Measurements from ENCODE around the gene UIMC1.

Gene UIMC1

DNA sequence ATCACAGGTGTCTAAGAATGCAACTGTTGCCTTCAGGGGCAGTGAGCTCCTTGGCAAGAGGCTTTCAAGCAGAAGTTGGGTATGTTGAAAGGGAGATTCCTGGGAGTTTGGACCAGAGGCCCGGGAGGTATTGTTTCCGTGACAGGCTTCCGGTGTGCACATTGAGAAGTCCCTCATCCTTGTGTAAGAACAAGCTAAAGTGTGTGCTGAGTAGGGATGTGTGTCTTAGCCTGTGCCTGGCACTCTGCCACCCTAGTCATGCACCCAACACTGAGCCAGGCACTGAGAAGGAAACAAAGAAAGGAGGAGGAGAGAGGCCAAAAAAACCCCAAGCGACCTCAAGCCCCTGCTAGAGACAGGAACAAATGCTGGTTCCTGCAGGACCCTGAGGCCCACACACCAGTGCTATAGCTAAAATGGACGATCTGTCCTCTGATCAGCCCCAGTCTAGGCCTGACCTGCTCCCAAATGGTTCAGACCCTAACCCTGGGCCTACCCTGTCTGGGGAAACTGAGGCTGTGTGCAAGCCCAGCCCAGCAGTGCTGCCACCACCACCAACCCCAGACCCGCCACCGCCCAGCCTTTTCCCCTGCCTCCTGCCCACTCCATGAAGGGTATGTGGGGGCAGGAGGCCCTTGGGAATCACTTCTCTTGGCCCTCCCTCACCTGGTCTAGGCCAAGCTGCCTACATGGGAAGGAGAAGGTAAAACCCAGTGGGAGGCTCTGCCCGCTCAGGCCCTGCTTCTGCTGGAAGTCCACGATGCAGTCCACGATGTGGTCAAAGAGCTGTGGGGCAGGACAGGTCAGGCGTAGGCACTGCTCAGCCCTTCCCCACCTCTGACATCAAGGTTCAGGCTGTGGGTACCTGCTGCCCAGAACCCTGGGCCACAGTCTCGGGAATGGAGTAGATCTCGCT, 120.0 kb downstream of the UIMC1 start:
- no peak for DNase-seq (ENCODE audit: low read depth in 1 of 2, low spot score in 1 of 2)

DNA sequence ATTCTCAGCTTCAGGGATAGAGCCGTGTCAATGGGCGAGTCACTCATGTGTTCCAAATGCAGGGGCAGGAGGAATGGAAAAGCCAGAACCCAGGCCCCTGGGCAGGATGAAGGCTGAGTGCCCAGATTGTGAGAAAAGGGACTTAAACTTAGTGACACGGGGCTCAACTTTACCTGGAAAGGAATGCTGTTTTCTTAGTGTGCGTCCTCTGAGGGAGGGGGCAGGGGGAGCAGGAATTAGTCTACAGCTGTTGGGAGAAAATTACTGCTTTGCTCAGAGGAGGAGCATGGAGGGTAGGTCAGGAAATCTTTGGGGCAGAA, 122.0 kb downstream of the UIMC1 start:
- no peak for DNase-seq (ENCODE audit: low read depth in 1 of 2, low spot score in 1 of 2)

DNA sequence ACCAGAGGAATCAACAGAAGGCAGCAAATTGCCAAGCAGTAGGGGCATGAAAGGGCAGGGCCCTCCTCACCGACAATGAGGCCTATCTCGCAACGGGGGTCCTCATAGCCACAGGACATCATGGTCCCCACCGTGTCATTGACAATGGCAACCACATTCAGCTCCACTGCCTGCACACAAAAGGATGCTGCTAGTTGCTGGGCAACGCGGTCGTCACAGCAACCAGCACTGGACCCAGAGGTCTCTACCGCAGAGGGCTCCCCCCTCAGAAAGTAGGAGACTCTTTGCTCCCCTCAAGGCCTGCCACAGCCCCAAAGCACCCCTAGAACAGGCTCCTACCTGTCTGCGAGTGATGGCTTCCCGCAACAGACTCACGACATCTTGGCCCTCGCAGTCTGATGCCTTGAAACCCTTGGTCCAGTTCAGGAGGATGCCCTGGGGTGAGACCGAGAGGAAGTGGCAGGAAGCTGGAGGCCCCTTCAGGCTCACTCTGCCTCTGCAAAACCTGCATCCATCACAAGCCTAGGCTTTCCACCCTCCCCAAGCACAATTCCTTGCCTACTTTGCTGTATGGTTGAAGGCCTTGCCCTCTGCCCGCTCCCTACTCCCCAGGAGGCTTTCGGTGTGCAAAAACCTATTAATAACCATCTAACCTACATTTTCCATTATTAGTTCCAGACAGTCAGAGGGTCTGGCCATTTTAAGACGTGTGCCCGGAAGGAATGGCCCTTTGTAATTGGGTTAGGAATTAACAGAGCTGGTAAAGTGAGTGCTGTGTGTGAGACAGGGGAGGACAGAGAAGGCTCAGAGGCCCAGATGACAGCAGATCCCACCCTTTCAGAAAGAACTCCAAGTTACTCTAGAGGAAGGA, 122.6 kb downstream of the UIMC1 start:
- DNase-seq (ENCODE audit: low read depth in 1 of 2, low spot score in 1 of 2), result no peak

DNA sequence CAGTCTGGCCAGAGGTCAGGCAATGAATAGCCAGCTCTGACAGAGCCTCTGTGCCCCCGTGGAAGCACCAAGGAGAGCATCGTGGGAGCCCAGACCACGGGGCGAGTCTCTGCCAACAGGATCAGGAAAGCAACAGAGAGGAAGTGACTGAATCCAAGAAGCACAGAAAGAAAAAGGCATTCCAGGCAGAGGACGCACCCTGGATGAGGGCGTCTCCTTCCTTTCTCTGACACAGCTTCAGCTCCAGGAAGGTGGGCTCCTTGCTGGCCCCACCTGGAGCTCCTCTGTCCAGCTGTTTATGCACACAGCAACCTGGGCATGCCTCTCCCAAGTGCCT, 124.0 kb downstream of the UIMC1 start:
- no peak for DNase-seq (ENCODE audit: low read depth in 1 of 2, low spot score in 1 of 2)

DNA sequence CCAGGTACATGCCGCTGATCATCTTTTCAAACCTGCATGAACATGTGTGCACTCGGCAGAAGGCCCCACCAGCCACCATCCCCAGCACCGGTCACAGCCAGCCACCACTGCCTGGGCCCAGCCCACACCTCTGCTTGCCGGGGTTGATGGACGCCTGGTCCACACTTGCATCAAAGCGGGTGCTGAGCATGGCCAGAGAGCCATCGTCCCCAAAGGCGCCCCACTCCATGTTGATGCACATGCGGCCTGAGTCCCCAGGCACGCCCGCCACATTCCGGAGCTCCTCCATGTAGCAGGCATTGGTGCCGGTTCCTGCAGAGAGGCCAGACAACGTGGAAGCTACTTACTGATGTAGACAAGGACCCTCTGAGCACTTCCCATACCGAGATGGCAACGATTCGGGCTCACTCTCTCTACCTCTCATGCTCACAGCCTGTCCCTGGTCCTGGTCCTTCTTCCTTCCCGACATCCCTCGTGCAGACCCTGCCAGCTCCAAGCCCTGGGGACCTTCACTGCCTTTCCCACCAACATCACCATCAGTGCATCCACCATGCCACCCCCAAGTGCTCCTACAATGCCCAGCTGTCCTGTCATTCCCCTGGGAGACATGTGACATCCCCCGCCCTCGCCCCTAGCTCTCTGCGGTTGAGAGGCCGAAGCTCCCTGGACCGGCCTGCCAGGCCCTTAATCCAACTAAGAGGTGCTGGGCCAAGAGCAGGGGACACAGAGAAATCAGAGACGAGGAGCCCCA, 124.6 kb downstream of the UIMC1 start:
- no peak for DNase-seq (ENCODE audit: low read depth in 1 of 2, low spot score in 1 of 2)

DNA sequence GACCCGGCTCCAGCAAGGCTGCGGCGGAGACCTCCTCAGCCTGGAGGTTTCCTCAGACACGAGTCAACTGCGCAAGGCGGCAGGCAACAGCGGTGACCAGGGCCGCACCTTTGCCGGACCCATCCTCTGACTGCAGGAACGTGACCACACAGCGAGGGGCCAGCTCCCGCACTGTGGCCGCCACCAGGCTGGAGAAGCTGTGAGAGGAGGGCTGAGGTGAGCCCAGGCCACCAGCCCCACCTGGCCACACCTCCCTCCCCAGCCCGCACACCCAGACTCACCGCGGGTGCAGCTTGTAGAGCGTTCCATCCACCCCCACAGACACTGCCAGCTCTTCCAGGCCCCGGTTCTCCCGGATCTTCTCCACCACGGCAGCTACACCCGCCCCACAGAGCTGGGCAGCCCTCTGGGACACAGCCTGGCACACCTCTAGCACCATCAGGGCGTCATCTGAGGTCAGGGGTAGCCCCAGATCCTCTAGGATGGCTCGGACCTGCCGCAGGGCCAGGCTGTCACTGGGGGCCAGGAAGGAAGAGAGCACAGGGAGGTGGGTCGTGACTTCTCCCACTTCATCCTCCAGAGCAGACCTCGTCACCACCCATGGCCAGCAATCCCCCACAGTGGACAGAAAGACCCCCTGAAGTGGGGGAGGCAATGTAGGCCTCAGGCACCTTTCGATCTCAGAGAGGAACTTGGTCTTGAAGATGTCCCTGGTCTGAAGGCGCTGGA, 125.4 kb downstream of the UIMC1 start:
- no peak for DNase-seq (ENCODE audit: low read depth in 1 of 2, low spot score in 1 of 2)

DNA sequence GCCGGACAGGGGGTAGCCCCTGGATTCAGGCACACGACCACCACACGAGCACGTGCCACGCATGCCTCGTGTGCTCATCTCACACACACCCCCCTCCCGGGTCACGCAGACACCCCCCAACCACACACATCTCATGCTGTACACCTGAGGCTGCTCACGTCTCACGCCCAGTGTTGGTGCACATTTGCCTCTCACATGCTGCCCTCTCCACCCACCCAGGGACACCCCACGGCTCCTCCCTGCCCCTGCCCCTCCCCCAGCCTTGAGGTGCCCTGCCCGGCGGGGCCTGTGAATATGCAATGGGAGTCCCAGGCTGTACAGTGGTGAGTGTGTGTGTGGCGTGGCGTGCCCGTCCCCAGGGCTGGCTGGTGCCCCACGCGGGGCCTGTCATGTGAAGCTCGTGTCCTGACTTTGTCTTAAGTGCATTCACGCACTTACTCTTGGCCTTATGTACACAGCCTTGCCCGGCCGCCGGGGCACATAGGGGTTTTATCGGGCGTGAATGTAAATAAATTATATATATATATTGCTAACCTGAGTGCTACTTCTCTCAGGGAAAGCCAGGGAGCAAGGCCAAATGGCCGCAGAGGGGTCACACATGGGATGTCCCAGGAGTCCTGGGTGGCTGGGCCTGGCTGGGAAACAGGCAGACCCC, 126.1 kb downstream of the UIMC1 start:
- no peak for DNase-seq (ENCODE audit: low read depth in 1 of 2, low spot score in 1 of 2)

DNA sequence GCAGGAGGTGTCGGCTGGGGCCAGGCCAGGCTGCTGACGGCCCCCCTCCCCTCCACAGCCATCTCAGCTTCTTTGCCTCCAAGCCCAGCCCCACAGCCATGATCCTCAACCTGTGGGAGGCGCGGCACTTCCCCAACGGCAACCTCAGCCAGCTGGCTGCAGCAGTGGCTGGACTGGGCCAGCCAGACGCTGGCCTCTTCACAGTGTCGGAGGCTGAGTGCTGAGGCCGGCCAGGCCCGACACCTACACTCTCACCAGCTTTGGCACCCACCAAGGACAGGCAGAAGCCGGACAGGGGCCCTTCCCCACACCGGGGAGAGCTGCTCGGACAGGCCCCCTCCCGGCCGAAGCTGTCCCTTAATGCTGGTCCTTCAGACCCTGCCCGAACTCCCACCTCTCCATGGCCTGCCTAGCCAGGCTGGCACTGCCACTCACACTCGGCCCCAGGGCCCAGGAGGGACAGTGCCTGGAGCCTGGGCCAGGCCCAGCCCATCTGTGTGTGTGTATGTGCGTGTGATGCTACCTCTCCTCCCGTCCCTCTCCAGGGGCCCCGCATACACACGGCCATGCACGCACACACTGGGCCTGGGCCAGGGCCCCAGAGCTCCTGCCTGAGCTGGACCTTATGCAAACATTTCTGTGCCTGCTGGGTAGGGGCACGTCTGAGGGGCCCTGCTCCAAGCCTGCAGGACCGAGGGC, 126.8 kb downstream of the UIMC1 start:
- DNase-seq (ENCODE audit: low read depth in 1 of 2, low spot score in 1 of 2), result no peak

DNA sequence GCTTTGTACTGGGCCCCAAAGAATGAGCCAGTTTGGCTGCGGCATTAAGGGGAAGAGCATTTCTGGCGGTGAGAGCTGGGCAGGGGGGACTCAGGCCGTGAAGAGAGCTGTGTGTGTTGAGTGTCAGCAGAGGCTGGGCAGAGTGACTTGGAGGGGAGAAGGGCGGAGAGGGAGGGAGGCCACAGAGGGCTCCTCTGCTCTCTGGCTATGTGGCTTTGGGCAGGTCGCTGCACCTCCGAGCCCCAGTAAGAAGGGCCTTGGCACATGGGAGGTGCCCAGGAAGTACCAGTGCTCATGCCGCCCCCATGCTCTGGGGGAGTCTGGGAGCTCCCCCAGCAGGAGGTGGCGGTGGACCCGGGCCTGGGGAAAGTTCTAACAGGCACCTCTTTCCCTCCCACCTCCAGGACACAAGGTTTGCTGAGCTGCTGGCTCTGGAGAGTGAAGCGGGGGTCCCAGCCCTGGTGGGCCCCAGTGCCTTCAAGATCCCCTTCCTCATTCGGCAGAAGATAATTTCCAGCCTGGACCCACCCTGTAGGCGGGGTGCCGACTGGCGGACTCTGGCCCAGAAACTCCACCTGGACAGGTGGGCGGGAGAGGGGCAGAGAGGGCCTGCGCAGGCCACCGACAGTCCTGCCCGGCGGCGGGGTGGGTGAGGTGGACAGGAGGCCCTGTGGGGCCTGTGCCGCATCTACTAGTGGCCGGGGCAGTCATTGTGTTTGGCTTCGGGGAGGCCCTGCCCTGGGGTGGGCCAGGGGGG, 127.5 kb downstream of the UIMC1 start:
- no peak for DNase-seq (ENCODE audit: low read depth in 1 of 2, low spot score in 1 of 2)

DNA sequence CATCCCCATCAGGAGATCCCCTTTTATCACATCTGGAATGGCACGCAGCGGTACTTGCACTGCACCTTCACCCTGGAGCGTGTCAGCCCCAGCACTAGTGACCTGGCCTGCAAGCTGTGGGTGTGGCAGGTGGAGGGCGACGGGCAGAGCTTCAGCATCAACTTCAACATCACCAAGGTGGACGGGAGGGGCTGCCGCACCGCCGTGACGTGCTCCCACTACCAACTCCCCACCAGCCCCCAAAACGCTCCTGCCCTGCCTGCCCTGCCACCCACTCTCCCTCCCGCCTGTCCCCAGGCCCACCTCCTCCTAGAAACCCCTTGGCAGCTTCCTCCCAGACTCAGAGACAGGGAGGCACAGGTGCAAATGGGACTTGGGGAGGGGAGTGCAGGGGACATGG, 128.1 kb downstream of the UIMC1 start:
- no peak for DNase-seq (ENCODE audit: low read depth in 1 of 2, low spot score in 1 of 2)

DNA sequence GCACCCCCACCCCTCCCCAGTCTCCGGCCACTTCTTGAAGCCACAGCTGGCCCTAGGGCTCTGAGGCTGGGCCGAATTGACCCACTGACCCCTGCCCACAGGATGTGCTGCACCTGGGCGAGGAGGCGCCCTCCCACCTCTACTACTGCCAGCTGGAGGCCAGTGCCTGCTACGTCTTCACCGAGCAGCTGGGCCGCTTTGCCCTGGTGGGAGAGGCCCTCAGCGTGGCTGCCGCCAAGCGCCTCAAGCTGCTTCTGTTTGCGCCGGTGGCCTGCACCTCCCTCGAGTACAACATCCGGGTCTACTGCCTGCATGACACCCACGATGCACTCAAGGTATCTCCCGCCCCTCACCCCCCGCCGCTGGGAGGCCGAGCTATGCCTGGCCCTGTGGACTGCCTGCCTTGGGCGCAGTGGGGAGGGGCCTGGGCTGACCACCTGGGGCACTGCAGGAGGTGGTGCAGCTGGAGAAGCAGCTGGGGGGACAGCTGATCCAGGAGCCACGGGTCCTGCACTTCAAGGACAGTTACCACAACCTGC, 128.7 kb downstream of the UIMC1 start:
- no peak for DNase-seq (ENCODE audit: low read depth in 1 of 2, low spot score in 1 of 2)

DNA sequence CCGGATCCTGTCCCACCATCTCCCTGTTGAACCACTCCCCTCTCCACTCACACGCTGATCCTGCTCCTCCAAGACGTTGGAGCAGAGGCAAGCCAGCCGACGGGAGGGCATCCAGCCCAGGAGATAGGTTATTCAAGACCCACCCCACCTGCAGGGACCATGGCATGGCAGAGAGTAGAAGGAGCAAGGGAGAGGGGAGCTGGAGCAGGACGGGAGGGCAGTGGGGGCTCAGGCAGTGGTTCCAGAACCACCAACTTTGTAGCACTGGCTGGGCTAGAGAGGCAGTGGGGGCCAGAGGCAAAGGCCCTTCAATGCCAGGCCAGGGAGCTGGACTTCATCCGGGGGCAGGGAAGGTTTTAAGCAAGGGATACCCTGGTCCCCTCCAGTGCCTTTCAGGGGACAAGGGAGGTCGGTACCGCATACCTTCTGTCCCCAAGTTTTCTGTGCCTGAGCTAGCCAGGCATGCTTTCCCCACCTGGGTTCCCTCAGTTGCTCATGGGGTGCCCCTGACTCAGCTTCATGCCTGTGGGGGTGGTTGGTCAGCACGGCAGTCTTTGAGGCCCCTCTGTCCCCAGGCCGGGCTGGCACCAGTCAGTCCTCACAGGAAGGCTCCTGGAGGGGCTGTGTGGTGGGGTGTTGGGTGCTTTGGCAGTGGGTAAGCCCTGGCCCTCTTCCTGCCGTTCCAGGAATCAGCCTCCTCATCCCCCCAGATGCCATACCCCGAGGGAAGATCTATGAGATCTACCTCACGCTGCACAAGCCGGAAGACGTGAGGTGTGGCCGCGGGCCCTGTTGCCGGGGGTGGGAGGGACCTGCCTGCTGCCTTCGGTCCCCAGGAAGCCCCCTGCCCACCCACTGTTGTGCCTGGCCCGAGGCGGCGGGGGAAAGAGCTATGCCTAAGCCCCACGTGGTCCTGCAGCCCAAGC, 129.8 kb downstream of the UIMC1 start:
- DNase-seq (ENCODE audit: low read depth in 1 of 2, low spot score in 1 of 2), result no peak

DNA sequence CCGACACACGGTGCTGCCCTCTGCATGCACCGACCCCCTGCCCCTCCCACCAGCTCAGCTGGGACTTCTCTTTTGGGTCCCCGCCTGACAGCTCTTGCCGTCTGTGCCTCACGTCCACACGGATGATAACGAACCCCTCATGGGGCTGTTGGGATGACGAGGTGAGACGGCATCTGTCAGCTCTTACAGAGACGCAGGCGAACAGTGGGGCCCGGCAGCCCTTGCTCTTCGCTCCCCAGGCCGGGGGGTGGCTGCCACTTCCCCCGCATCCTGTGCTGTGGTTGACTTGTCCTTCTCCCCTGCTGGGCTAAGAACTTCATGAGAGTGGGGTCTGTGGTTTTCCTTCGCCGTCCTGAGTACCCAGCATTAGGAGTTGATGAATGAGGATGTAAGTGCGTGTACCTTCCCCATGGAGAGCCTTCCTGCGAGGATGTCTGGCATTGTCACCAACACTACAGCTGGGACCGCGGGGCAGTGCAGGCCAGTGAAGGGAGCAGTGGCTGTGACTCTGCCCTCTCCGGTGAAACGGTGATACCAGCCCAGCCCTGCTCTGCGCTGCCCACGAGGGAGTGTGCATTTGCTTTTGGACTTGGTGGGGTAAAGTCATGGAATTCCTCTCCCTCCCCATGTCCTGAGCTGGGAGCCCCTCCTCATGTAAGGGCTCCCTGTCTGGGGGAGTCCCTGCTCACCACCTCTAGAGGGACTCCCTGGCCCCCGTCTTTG, 130.6 kb downstream of the UIMC1 start:
- no peak for DNase-seq (ENCODE audit: low read depth in 1 of 2, low spot score in 1 of 2)

DNA sequence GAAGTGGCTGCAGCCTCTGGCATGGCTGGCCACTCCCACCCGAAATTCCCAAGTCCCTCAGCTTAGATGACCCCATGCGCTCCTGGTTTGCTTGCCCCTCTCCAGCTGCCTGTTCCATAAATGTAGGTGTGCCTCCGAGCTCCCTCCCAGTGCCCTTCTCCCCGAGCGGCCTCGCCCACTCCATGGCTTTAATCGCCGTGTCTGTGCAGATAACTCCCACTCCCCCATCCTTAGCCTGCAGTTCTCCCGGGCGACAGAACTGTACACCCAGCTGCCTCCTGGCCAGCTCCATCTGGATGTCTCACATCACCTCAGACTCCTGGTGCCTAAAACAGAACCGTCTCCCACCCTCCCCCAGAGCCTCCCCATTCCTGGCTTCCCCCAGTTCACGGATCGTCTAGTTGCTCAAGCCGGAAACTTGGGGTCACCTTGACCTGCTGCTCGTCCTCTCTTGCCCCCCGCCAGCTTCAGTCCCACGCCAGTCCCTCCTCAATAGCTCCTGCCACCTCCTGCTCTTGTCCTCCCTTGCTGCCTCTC, 131.5 kb downstream of the UIMC1 start:
- no peak for DNase-seq (ENCODE audit: low read depth in 1 of 2, low spot score in 1 of 2)

DNA sequence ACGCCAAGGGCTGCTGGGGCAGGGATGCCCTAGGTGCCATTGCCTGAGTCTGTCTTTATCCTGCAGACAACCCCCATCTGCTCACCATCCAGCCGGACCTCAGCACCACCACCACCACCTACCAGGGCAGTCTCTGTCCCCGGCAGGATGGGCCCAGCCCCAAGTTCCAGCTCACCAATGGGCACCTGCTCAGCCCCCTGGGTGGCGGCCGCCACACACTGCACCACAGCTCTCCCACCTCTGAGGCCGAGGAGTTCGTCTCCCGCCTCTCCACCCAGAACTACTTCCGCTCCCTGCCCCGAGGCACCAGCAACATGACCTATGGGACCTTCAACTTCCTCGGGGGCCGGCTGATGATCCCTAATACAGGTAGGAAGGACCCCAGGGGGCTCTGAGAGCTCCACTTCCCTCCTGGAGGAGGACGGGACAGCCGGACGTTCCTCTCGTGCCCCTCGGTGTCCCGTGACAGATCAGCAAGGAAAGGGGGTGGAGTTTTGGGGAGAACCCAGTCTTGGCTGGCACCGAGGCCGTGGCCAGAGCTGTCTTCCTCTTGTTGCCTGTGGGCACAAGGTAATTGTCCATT, 132.3 kb downstream of the UIMC1 start:
- DNase-seq (ENCODE audit: low read depth in 1 of 2, low spot score in 1 of 2), result no peak

DNA sequence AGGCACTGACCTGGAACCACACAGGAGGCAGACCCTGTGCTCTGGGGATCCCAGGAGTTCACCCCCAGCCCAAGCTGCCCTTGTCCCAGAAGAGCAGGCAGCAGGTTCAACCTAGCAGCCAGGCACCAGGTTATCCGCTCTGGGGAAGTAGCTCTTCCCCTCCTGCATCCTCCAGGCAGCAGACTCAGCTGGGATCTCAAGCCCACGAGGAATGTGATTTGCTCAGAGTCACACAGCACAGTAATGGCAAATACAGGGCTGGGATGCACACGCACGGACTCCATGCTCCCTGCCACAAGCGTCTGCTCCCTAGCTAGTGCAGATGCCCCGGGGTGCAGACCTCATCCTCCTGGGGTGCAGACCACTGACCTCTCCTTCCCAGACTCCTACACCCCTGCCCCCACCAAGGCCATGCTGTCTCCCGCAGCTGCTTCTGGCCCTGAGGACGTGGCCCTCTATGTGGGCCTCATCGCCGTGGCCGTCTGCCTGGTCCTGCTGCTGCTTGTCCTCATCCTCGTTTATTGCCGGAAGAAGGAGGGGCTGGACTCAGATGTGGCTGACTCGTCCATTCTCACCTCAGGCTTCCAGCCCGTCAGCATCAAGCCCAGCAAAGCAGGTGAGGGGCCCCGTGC, 132.9 kb downstream of the UIMC1 start:
- no peak for DNase-seq (ENCODE audit: low read depth in 1 of 2, low spot score in 1 of 2)

Measured in stimulated activated CD4-positive, alpha-beta T cell treated with anti-CD3 and anti-CD28 coated beads, Interleukin-15, amount 100 ng/mL, for 1 hour (primary cell).